Activated T-helper 1 cell treated with Interleukin-2 at 50 U/mL for 16 hours (primary cell): ENCODE measurements around the gene IGFBP2.
"Not testable (repeated sequence)": the region's sequence is repeated elsewhere in the genome, so short reads cannot be mapped to it uniquely, and the experiment has no call there.

Source experiments
- DNase-seq: peaks from one replicate; pipeline ENCODE4 v3.0.0-alpha.2; 2020; ENCODE audit warnings: low read depth

IGFBP2 gene, protein sequence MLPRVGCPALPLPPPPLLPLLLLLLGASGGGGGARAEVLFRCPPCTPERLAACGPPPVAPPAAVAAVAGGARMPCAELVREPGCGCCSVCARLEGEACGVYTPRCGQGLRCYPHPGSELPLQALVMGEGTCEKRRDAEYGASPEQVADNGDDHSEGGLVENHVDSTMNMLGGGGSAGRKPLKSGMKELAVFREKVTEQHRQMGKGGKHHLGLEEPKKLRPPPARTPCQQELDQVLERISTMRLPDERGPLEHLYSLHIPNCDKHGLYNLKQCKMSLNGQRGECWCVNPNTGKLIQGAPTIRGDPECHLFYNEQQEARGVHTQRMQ

DNA sequence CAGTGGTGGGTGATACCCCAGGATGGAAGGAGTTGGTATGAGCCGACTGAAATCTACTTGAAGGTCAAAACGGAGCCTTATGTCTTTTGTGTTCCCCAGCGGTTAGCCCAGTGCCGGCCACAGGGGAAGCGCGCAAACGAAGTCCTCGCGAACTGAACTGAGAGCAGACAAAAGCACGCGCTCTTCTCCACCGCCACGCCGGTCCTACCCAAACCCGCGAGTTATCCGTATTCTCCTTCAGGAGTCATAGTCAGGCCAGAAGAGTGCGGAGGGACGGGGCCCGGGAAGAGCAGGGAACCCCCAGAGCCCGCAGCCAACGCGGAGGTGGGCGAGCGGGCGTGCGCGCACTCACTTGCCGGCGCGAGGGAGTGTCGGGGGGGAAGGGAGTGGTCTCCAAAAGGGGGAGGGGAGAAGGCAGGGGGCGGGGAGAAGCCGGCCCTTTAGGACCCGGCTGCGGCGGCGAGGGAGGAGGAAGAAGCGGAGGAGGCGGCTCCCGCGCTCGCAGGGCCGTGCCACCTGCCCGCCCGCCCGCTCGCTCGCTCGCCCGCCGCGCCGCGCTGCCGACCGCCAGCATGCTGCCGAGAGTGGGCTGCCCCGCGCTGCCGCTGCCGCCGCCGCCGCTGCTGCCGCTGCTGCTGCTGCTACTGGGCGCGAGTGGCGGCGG, at the start of gene IGFBP2:
Gene IGFBP2, plus strand, starts transcription at position 469 of the 664 bp plus-strand sequence. Its CDS starts 104 bp downstream, at position 573.
- no peak for DNase-seq

DNA sequence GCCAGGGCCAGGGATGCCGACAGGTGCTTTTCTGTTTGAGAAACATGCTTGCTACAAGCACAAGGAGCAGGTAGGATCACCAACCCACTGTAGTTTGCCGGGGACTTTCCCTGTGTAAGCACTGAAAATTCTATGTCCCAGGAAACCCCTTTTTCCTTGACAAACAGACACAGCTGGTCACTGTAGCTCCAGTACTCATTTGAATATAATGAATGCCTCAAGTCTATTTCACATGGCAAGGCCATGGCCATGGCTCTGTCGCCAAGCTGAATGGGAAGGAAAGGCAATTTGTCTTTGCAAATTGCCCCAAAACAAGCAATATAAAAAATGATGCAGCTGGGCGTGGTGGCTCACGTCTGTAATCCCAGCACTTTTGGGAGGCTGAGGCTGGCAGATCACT, 49.6 kb upstream of the IGFBP2 start:
- DNase-seq: no peak

DNA sequence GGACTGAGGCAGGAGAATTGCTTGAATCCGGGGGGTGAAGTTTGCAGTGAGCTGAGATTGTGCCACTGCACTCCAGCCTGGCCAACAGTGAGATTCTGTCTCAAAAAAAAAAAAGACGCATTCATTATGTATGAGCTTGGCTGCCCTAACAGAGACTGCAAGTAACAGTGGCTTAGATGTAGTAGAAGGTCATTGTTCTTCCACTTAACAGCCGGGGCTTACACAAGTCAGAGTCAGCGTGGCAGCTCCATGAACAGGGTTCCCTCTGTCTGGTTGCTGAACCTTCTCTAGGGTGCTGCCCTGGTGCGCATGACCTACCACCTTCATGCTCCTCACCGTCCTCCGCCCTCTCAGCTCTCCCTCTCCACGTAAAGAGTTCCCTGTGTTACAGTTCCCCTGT, 49.1 kb upstream of the IGFBP2 start:
- DNase-seq: no peak

DNA sequence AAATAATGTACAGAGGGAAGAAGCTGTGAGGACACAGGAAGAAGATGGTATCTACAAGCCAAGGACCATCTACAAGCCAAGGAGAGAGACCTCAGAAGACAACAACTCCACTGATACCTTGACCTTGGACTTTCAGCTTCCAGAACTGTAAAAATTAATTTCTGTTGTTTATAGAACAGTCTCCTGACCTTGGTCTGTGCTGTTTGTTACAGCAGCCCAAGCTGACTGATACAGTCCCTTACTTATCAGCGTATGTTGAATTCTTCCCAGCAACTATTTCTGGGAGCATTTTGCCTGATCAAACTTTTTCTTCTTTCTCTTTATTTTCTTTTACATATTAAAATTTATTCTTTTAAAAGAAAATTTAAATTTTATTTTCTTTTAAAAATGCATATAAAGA, 47.8 kb upstream of the IGFBP2 start:
- DNase-seq: no peak

DNA sequence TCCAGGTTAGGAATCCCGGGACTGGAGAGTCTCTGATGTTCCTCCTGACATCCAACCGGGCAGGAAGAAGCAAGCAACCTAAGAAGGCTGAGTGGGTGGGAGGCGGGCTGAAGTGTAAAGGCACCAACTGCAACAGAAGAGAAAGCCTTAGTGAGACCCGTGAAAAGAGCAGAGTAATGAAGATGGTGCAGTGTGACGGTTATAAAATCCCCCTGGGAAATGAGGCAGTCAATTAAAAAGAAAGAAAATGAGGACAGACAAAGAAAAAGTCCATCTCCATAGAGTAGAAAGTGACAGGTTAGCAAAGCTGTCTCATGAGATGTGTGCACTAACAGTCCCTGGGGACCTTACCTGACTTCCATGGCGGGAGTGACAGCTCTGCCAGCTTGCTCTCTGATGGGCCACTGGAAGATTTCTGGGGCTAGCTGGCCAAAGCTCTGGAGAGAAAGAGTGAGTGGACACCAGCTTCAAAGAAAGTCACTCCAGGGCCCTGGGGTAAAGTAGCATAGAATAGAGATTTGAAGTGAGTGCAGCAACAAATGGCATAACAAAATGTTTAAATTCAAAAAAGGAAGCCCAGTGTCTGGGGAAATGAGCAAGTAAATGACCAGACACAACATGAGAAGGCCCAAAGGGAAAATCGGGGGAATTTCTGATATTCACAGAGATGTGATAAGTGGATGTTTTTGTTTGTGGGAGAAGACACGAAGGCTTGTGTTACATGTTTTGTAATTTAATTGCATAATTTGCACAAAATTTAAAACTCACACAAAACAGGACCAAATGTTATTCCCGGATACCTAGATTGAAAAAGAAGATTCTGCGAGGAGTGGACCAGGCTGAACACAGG, 44.1 kb upstream of the IGFBP2 start:
- DNase-seq: no peak

DNA sequence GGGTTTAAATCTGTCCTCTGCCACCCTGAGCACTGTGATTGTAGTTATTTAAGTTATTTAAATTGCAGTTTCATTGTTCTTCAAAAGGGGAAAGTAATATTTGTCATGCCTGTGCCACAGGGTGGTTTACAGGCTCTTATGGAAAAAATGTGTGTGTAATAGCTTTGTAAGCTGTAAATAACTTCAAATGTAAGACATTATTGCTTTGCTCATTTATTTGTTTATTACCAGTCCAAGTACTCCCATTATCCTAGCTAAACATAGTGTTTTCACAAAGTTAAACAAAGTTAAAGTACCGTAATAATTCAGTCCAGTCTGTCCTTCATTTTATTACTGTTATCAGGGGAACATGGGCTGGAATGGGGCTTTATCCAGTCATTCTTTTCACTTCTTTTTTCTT, 43.4 kb upstream of the IGFBP2 start:
- no peak for DNase-seq

DNA sequence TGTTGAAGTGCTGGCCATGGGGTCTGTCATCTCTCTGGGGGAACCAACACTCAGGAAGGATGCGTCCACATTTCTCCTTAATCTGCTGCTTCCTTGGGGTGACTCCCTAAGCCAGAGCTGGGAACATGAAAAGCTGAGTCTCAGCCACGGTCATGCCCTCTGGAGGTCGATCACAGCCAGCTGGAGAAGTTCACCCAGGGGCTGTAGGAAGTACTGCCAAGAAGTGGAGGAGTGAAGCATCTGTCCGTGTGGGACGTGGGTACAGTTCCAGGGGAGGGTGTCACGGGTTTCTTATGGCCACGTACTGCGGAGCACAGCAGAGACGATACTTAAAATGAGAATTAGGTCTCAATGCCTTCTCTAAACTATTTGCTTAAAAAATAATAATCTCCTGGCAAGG, 42.4 kb upstream of the IGFBP2 start:
- DNase-seq: no peak

DNA sequence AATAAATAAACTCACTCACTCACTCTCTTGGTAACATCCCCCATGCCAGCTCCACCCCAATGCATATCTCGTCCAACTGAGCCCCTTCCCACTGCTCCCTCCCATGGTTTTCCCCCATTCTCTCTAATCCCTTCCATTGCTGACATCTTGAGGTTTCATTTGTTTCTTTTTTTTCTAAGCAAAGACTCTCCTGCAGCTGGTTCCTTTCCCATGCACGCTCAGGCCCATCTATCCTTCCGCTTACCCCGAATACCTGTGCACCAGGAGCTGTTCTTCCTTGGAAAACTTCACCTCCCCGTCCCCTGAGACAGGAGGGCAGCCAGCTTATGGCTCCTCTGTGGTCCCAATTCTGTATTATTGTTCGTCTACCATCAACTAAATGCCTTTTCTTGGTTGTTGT, 41.7 kb upstream of the IGFBP2 start:
- no peak for DNase-seq

DNA sequence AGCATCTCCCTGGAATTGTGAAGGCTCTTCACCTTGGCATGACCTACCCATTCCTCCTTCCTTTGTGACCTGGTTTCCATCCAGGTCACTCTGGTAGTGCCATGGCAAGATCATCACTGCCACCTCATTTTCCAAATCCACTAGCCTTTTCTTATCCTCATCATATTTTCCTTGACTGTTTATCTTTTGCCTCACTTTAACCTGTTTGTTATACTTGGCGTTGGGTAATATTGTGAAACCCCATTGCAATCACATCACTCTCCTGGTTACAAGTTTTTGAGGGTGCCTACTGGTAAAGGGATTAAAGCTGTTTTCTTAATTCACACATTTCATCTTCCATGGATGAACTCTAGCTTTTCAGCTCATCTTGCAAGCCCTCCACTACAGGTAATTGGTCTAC, 39.1 kb upstream of the IGFBP2 start:
- DNase-seq: no peak

DNA sequence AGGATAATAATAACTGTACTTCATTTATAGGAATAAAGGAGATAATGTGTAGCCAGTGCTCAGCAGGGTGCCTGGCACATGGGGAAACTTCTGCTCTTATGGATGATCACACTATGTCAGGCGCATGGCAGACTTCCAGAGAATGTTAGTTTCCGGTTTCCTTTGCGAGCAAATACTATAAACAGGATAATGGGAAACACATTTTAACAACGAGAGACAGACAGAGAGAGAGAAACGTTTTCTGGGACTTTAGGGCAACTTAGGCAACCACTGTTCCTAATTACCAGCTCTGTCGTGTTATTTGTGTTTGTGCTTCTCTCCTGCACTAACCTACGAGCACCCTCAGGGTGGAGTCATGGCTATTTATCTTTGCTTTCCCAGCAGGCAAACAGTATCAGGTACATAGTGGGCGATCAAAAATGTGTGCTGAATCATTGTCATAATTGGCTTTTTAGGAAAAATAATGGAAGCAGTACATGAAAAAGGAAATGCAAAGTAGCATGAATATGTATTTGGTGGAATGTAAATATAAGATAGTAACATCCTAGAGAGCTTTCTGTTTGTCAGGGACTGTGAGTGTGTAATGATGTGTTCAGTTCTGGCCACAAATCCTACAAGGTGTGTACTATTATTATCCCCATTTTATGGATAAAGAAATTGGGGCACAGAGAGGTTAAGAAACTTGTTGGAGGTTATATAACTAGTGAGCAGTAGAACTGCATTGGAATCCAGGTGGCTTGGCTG, 36.8 kb upstream of the IGFBP2 start:
- no peak for DNase-seq

DNA sequence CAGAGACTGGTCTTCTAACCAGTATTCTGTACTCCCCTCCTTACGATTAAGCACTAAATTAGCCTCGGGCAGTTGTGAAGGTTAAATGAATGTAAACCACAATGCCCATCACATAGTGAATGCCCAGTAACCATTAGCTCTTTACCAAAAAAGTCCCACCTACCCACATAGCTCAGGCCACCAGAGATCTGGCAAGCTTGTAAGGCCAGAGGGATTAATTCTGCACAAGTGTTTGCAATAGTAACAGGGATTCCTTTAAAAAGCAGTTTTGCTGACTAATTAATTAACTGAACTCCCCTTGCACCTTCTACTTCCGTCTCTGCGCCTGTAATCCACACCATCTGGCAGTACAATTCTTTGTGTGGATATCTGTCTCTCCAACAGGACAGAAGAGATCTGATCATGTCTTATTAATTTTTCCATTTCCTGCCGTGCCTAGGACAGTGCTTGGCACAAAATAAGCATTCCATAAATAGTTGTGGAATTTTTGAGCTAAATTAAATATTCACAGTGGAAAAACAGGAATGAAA, 36.2 kb upstream of the IGFBP2 start:
- no peak for DNase-seq

DNA sequence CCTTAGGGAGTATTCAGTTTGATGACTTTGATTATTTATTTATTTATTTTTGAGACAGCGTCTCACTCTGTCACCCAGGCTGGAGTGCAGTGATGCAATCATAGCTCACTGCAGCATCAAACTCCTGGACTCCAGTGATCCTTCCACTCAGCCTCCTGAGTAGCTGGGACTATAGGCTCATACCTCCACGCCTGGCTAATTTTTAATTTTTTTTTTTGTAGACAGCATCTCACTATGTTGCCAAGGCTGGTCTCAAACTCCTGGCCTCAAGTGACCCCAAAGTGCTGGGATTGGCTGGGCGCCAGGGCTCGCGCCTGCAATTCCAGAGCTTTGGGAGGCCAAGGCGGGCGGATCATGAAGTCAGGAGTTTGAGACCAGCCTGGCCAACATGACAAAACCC, 35.4 kb upstream of the IGFBP2 start:
- not testable (repeated sequence) for DNase-seq

DNA sequence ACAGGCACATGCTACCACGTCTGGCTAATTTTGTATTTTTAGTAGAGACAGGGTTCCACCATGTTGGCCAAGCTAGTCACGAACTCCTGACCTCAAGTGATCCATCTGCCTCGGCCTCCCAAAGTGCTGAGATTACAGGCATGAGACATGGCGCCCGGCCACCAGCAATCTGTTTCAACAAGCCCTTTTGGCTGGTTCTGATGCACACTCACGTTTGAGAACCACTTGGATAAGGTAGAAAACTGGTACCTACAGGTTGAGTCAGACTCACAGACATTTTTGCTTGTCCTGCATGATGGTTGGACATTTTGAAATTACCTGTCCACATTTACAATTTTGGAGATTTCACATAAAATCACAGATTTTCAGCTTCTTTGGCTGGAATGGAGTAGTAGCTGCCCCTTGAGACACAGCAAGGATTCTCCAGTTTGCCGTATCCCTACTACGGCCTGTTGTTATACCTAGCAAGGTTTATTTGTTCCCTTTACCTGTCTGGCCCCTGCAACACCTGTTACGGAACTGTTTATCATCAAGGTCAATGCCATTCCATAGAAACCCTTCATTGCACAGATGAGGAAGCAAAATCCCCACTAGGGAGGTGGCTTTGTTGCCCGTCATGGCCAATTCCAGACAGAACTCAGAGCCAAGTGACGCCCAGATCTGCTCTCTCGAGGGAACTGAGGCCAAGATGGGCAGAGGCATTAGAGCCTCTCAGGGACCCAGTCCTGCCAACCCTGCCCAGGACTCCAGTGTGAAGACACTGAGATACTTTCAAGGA, 31.4 kb upstream of the IGFBP2 start:
- no peak for DNase-seq

DNA sequence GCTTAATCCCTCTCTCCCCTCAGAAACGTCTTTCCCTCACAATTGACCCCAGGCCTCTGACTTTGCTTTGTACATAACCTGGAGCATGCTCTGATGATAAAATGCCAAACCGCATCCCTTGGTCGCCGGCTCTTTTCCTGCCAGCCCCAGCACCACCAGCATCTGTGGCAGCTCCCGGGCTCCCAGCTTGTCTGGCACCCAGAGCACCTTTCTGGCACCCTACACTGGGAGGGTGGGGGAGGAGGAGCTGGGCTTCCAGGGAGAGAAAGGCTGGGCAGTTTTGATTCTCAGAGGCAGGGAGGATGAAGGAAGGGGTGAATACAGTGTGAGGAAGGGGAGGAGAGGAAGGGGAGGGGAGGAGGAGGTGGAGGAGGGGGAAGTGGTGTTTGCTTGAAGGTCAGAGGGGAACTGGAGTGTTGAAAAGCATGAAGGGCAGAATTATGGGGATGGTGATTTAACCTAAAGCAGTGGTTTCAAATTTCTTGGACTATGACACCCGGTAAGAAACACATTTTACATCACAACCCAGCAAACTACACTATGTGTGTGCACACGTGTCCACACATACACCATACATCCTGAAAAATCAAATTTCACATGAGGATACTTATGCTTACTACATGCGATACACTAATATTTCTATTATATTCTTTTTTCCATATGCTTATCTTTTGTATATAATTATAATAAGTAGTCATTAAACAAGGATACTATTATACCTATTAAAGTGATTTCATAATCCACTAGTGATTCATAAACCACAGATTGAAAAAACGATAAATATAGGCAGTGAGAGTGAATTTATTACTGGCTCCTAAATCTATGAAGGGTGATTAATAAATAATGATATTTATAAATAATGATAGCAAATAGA, 30.0 kb upstream of the IGFBP2 start:
- no peak for DNase-seq

DNA sequence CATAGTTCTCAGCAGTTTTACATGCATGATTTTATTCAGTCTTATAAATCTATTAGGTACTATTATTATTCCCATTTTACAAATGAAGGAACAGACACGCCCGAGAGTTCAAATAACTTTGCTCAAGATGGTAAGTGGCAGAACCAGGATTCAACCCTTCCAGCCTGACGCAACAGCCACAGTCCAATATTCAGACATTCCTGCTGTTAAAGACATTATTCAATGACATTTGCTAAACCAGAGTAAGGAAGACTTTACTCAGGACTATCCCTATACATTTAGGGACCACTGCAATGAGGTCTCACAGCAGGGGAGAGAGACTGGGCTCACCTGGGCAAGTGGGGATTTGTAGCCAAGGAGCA, 29.4 kb upstream of the IGFBP2 start:
- DNase-seq: no peak

DNA sequence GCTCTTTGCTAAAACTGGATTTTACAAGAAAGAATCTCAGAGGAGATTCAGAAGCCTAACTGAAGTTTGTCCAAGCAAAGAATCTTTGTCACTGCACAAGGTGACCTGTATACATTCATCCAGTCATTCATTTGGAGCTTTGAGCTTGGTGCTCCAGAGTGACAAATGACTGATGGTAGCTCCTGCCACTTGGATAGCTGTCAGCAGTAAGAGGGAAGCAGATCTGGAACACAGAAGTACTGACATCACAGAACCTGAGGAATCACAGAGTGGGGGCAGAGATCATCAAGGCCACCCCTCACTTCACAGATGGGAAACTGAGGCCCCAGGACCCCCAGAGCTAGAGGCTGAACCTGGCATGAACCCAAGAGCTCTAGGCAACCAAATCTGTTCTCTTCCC, 28.8 kb upstream of the IGFBP2 start:
- no peak for DNase-seq

DNA sequence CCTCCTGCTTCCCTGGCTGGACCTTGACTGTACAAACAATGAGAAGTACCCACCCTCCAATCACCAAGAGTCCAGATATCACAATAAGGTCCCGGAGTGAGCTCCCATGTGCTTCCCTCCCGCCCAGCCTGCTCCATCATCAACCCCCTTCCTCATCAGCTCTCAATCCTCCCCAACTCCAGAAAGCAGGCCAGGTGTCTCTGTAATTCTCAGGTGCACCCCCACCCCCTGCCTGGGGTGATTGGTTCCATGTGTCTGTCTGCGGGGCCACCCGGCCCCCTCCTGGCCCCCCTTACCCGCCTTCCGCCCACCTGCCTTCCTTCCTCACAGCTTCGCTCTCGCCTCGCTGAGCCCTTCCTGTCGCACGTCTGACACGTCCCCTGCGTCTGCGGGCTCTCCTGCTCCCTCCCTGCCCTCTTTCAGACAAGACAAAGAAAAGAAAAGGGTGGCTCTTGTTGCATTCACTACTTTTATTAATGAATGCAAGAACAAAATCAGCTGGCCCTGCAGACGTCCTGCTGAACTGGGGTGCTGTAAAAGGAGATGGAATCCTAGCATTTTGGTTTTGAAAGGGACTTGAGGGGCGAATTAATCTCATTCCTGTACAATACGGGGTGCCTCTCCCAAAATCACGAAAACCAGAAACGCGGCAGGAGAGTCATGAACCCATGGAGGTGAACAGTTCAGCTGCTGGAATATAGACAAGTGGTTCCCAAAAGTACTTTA, 26.5 kb upstream of the IGFBP2 start:
- DNase-seq: no peak

DNA sequence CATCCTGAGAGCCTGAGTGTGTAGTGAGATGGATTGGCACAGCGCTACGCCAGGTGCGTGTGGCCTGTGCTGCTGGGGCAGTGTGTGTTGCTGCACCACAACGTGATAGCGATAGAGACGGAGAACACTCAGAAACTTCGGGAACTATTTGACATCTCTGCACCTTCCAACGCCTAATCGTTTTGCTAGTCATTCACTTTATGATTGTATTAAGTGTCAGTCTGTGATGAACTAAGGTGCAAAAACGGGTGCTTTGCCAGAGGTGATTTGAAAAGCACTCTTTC, 26.0 kb upstream of the IGFBP2 start:
- no peak for DNase-seq

DNA sequence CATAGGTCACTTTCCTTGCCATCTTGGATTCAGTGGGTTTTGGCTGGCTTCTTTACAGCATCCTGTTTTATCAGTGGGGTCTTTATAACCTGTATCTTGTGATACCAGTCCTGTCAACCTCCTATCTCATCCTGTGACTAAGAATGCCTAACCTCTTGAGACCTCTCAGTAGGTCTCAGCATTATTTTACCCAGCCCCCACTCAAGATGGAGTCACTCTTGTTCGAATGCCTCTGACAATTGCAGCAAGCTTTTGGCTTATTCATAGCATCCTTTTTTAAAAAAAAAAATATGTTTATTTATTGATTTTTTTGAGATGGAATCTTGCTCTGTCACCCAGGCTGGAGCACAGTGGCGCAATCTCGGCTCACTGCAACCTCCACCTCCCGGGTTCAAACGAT, 24.7 kb upstream of the IGFBP2 start:
- no peak for DNase-seq
